Vagina (tissue), 2 donors: ENCODE data around the gene VIPR2. TPM values are rescaled to one million over a fixed set of nuclear protein-coding genes. Genes with fewer than 3 reads are reported as not detected.

Experiments used
- DNase-seq, 2 donors: peaks; one replicate each; pipeline ENCODE4 v3.0.0-alpha.2; 2017; ENCODE audit errors: extremely low spot score in 2 of 2
- H3K27ac ChIP-seq: fragments of 200-600 bp; sonication (generic); one replicate; pipeline ENCODE4 v1.5.1; 2019
- H3K27me3 ChIP-seq: fragments of 200-600 bp; sonication (generic); one replicate; pipeline ENCODE4 v1.5.1; 2019
- H3K36me3 ChIP-seq, 2 donors: fragments of 200-600 bp; sonication (generic); one replicate each; pipeline ENCODE4 v1.5.1; 2017 to 2019
- H3K4me1 ChIP-seq: fragments of 200-600 bp; sonication (generic); one replicate; pipeline ENCODE4 v1.5.1; 2019
- H3K4me3 ChIP-seq, 2 donors: fragments of 200-600 bp; sonication (generic); 1 replicate in 1 of 2; 2 replicates in 1 of 2; pipeline ENCODE4 v1.5.1; 2016 to 2019
- H3K9me3 ChIP-seq: fragments of 200-600 bp; sonication (generic); one replicate; pipeline ENCODE4 v1.5.1; 2019
- POLR2A ChIP-seq, 2 donors: fragments of 450-650 bp; IDR thresholded peaks; one replicate each; pipeline ENCODE4 v1.6.1; 2017; ENCODE audit warnings: antibody characterized with exemption in 2 of 2, mild to moderate bottlenecking in 2 of 2, moderate library complexity in 2 of 2
- POLR2AphosphoS5 ChIP-seq, 2 donors: sonication (generic); formaldehyde crosslinking; IDR thresholded peaks; one replicate each; pipeline ENCODE4 v1.9.0; 2017; ENCODE audit warnings: antibody characterized with exemption in 2 of 2, mild to moderate bottlenecking in 2 of 2, low read depth in 1 of 2; ENCODE audit not compliant: insufficient read depth in 1 of 2
- intact Hi-C: fragments of 100-400 bp; cut with DNase I; formaldehyde crosslinking; loops from one replicate; pipeline ENCODE4 v1.15.1; 2023
- total RNA-seq: library from RNA; depleted of rRNA; stranded (reverse); fragments of >200 nt; gene quantifications from one replicate; pipeline ENCODE4 v1.2.3, GENCODE V29; 2016
- TF ChIP-seq, protein P1 (sequence below), 3 experiments: fragments of 450-650 bp in 2 of 3; fragments of 200-600 bp in 1 of 3; sonication (generic) in 1 of 3; IDR thresholded peaks; one replicate each; pipeline ENCODE4 v1.5.1; 2017 to 2019; ENCODE audit warnings: antibody characterized with exemption in 3 of 3, mild to moderate bottlenecking in 2 of 3, moderate library complexity in 2 of 3

The VIPR2 gene
- total RNA-seq, 1 donor from 2014 or later, result 11.3 TPM

DNA sequence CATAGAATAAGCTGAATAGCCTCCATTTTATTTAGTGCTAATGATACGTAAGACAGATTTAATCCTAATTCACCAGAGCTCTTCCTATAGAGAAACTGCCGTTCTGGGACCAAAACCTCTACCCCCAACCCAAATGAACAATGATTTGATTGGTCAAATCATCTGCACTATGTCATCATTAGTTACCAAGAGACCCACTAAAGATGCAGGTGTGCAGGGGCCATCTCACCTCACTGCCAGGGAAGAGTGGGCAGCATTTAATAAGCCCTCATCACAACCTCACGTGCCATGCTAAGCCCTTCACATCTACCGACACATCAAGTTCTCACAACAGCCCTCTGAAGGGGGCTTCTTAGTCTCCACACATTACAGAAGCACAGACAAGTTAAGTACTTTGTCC lies 87.0 kb downstream of the VIPR2 start:
- Histone ChIP-seq H3K27me3 (no peaks in the 10 kb centered on the region), H3K4me1 (no peaks in the 10 kb centered on the region), H3K9me3 (no peaks in the 10 kb centered on the region), H3K36me3 (no peaks in the 10 kb centered on the region), H3K4me3 (no peak overlapping the region), H3K27ac (no peak overlapping the region)
- no peak for DNase-seq
- TF ChIP-seq POLR2AphosphoS5 (IDR thresholded peaks at IDR 0.05; ENCODE audit: insufficient read depth in 1 of 2, low read depth in 1 of 2), result no peak
- intact Hi-C loops, result no loop called here

DNA sequence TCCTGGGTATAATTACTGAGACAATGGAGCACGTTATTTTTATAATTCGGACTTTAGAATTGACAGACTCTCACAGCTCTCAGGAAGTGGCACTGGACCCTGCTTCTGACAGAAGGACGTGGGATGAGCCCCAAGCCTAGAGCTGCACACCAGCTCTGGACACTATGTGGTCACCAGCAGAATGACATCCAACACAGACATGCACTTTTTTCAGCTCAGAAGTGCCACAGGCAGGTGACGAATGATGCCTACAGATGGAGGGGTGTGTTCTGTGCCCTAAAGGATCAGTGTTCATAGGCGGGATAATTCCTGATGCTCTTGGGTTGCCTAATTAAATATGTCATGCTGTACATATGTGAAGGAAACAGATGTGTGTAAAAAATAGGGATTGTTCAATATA lies 87.9 kb downstream of the VIPR2 start:
- Histone ChIP-seq H3K36me3 (no peaks in the 10 kb centered on the region), H3K27ac (no peak overlapping the region), H3K27me3 (no peaks in the 10 kb centered on the region), H3K4me3 (no peak overlapping the region), H3K4me1 (no peaks in the 10 kb centered on the region), H3K9me3 (no peaks in the 10 kb centered on the region)
- no peak for TF ChIP-seq POLR2AphosphoS5 (IDR thresholded peaks at IDR 0.05; ENCODE audit: insufficient read depth in 1 of 2, low read depth in 1 of 2)
- TF ChIP-seq POLR2A (IDR thresholded peaks at IDR 0.05), result no peak
- TF ChIP-seq, protein P1, sequence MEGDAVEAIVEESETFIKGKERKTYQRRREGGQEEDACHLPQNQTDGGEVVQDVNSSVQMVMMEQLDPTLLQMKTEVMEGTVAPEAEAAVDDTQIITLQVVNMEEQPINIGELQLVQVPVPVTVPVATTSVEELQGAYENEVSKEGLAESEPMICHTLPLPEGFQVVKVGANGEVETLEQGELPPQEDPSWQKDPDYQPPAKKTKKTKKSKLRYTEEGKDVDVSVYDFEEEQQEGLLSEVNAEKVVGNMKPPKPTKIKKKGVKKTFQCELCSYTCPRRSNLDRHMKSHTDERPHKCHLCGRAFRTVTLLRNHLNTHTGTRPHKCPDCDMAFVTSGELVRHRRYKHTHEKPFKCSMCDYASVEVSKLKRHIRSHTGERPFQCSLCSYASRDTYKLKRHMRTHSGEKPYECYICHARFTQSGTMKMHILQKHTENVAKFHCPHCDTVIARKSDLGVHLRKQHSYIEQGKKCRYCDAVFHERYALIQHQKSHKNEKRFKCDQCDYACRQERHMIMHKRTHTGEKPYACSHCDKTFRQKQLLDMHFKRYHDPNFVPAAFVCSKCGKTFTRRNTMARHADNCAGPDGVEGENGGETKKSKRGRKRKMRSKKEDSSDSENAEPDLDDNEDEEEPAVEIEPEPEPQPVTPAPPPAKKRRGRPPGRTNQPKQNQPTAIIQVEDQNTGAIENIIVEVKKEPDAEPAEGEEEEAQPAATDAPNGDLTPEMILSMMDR (IDR thresholded peaks at IDR 0.05), result no peak
- DNase-seq, result no peak
- intact Hi-C loops, result no loop called here

DNA sequence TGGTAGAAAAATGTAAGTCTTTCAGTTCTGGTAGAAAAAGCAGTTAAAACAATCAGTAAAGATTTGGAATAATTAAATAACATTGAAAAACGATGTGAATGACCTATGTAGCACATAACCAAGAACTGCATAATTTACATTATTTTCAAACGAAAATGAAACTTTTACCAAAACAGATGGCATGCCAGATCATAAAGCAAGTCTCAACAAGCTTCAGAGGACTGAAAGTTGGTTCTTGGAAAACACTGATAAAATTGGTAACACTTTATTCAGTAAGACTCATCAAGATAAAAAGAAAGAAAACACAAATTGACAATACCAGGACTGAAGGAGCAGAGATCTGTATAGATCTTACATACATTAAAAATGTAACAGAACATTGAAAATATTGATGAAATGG lies 92.8 kb downstream of the VIPR2 start:
- no peak overlapping the region for H3K4me3 ChIP-seq
- intact Hi-C loops, result no loop called here
- no peaks in the 10 kb centered on the region for H3K36me3 ChIP-seq
- no peak overlapping the region for H3K27ac ChIP-seq
- no peaks in the 10 kb centered on the region for H3K4me1 ChIP-seq
- TF ChIP-seq POLR2AphosphoS5 (IDR thresholded peaks at IDR 0.05; ENCODE audit: insufficient read depth in 1 of 2, low read depth in 1 of 2) (no peak), POLR2A (IDR thresholded peaks at IDR 0.05) (no peak)
- TF ChIP-seq, protein P1 (IDR thresholded peaks at IDR 0.05), result no peak
- no peak for DNase-seq
- H3K9me3 ChIP-seq, result no peaks in the 10 kb centered on the region
- no peaks in the 10 kb centered on the region for H3K27me3 ChIP-seq

DNA sequence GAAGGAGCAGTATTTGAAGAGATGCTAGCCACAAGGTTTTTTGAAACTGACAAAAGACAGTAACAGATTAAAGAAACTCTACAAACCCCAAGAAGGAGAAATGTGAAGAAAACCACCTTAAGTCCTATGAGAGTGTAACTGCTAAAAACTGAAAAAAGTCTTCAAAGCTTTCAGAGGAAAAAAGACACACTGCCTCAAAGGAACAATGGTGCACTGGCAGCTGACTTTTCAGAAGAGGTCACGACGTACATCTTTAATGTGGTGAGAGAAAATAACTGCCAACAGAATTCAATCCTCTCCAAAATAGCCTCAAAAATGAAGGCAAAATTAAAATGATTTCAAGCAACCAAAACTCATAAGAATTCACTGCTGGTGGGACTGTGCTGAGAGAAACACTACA lies 94.0 kb downstream of the VIPR2 start:
- H3K27ac ChIP-seq, result no peak overlapping the region
- H3K36me3 ChIP-seq, result no peaks in the 10 kb centered on the region
- intact Hi-C loops, result no loop called here
- H3K4me1 ChIP-seq, result no peaks in the 10 kb centered on the region
- H3K9me3 ChIP-seq, result no peaks in the 10 kb centered on the region
- DNase-seq, result no peak
- H3K27me3 ChIP-seq, result no peaks in the 10 kb centered on the region
- H3K4me3 ChIP-seq, result no peak overlapping the region
- TF ChIP-seq POLR2A (IDR thresholded peaks at IDR 0.05) (no peak), POLR2AphosphoS5 (IDR thresholded peaks at IDR 0.05; ENCODE audit: insufficient read depth in 1 of 2, low read depth in 1 of 2) (no peak)
- TF ChIP-seq, protein P1 (IDR thresholded peaks at IDR 0.05), result no peak

DNA sequence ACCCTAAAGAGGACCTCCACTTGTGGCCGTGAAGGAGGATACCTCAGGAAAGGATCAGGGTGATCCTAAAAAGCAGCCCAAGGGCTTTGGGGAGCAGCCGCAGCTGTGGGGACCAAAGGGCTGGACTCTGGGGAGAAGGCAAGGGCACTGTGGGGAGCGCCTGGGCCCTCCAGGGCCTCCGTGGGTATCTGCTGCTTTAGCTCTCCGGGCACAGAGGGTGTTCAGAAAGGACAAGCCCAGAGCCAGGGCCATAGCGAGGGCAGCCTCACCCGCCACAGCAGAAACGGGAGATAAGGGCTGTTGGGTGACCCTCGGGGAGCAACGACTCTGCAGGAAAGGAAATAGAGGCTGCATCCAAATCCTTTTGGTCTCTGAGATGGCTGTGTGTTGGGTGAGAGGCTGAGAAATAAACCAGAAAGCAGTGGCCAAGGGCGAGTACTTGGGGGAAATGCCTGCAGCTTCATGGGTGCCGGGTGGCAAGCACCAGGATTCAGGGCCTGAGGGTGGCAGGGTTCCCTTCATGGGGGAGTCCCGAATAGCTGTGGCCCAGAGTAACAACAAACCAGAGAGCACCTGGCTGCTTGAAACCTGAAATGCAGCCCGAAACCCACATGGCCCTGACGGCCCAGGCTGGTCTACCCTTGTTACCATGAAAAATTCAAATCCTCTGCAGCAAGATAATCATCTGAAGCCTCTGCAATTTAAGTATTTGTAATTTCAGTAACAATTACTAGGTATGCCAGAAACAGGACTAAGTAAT lies 95.2 kb downstream of the VIPR2 start:
- Histone ChIP-seq H3K9me3 (no peaks in the 10 kb centered on the region), H3K27me3 (no peaks in the 10 kb centered on the region), H3K4me1 (no peaks in the 10 kb centered on the region), H3K4me3 (no peak overlapping the region), H3K27ac (no peak overlapping the region), H3K36me3 (no peaks in the 10 kb centered on the region)
- intact Hi-C loops, result no loop called here
- TF ChIP-seq, protein P1 (IDR thresholded peaks at IDR 0.05), result no peak
- TF ChIP-seq POLR2A (IDR thresholded peaks at IDR 0.05), result no peak
- no peak for TF ChIP-seq POLR2AphosphoS5 (IDR thresholded peaks at IDR 0.05; ENCODE audit: insufficient read depth in 1 of 2, low read depth in 1 of 2)
- peak in 1 of 2 donors; percentile 79 for DNase-seq
